Epithelial cell of proximal tubule (primary cell): ENCODE measurements around the gene CAP1. TPM values are rescaled to one million over a fixed set of nuclear protein-coding genes. Genes with fewer than 3 reads are reported as not detected.

ENCODE experiments used
- DNase-seq: peaks from one replicate; pipeline ENCODE4 v3.0.0-alpha.2; 2011; ENCODE audit warnings: low read depth
- H3K4me3 ChIP-seq: 2 replicates; pipeline ENCODE4 v1.5.1; 2011; ENCODE audit warnings: low read depth, mild to moderate bottlenecking, low read length
- total RNA-seq: library from RNA; depleted of rRNA; stranded (reverse); fragments of >200 nt; gene quantifications from 2 replicates; pipeline ENCODE4 v1.2.3, GENCODE V29; 2015
- TF ChIP-seq, protein P1 (sequence below): conservative IDR thresholded peaks from 2 replicates; pipeline ENCODE4 v1.5.1; 2012; ENCODE audit warnings: low read depth, mild to moderate bottlenecking, low read length

CAP1 gene
- total RNA-seq, 1 donor from 2014 or later: 342 TPM

DNA sequence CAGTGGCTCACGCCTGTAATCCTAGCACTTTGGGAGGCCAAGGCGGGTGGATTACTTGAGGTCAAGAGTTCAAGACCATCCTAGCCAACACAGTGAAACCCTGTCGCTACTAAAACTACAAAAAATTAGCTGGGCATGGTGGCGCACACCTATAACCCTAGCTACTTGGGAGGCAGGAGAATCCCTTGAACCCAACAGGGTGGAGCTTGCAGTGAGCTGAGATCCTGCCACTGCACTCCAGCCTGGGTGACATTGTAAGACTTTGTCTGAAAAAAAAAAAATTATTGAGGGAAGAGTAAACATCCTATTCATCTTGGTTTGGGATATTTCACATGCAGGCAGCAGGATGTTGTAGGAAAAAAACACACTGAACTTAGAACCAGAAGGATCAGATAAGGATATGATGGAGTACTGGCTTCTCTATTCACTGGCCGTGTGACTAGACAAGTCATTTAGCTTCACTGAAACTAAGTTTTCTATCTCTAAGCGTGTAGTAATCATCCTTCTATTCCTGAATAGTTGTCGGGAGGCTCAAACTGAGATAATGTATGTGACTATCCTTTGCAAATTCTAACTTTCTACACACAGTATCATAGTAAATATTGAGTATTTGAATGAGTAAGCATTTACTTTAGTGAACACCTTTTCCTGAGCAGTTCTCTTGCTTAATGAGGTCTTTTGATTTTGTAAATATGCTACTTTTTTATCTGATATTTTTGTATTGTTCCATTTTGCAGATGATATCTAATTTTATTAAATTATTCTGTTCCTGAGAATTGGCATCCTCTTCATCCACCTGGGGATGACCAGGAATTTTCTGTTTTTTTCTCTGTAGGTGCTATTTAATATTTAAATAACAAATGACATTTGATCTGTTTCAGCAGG, 18.2 kb downstream of the CAP1 start:
- TF ChIP-seq, protein P1, sequence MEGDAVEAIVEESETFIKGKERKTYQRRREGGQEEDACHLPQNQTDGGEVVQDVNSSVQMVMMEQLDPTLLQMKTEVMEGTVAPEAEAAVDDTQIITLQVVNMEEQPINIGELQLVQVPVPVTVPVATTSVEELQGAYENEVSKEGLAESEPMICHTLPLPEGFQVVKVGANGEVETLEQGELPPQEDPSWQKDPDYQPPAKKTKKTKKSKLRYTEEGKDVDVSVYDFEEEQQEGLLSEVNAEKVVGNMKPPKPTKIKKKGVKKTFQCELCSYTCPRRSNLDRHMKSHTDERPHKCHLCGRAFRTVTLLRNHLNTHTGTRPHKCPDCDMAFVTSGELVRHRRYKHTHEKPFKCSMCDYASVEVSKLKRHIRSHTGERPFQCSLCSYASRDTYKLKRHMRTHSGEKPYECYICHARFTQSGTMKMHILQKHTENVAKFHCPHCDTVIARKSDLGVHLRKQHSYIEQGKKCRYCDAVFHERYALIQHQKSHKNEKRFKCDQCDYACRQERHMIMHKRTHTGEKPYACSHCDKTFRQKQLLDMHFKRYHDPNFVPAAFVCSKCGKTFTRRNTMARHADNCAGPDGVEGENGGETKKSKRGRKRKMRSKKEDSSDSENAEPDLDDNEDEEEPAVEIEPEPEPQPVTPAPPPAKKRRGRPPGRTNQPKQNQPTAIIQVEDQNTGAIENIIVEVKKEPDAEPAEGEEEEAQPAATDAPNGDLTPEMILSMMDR: no peak
- H3K4me3 ChIP-seq: no peak overlapping the region
- DNase-seq: no peak

GRCh38 chr1:40059338-40059959, 18.9 kb downstream of the CAP1 start:
- H3K4me3 ChIP-seq: no peak overlapping the region
- TF ChIP-seq, protein P1: no peak
- no peak for DNase-seq

- no peak for DNase-seq
- H3K4me3 ChIP-seq: no peak overlapping the region
- TF ChIP-seq, protein P1: no peak
These were observed 19.6 kb downstream of the CAP1 start for GRCh38 chr1:40059960-40060750.

- TF ChIP-seq, protein P1: no peak
- H3K4me3 ChIP-seq: no peak overlapping the region
- DNase-seq: no peak
These were observed 24.4 kb downstream of the CAP1 start for GRCh38 chr1:40064797-40065499.

- TF ChIP-seq, protein P1: no peak
- DNase-seq: no peak
- H3K4me3 ChIP-seq: no peak overlapping the region
These were observed 26.5 kb downstream of the CAP1 start for GRCh38 chr1:40067023-40067422.

GRCh38 chr1:40067851-40068250, 27.3 kb downstream of the CAP1 start:
- no peak overlapping the region for H3K4me3 ChIP-seq
- TF ChIP-seq, protein P1: no peak
- no peak for DNase-seq
